NCI-H82 treated with DMSO at 0.1 percent for 48 hours (cell line): ENCODE data around the gene DEPDC4.
"Not testable (repeated sequence)": the region's sequence is repeated elsewhere in the genome, so short reads cannot be mapped to it uniquely, and the experiment has no call there.

Source experiments
- DNase-seq: peaks from one replicate; lab custom pipeline; 2025; ENCODE audit not compliant: unreplicated experiment; lab: John Stamatoyannopoulos, UW

The DEPDC4 gene

GRCh38 chr12:100266835-100267602, at the start of gene DEPDC4, which contains the start of gene SCYL2:
TSS of gene DEPDC4 (minus strand) at chr12:100267079. CDS start at chr12:100267076, 3 bp downstream.
TSS of gene SCYL2 (plus strand) at chr12:100267177. CDS start at chr12:100282971, 15,794 bp downstream.
- DNase-seq, result peak; percentile 90

DNA sequence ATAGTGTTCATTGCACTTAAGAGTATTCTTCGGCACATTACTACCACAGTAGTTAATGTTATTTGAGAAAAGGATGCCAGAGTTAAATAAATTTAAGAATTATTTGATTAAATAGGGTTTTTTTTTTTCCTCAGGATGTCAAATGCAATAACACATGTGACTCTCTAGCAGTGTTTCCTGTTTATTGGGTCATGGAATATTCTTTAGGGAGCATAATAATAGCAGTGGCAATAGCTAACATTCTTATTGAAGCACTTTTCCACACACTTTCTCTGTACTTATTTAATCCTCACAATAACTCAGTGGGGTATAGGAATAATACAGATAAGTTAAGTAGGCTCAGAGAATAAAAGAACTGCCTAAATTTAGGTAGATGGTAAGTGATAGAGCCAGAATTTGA, 44.4 kb upstream of the DEPDC4 start:
- no peak for DNase-seq

DNA sequence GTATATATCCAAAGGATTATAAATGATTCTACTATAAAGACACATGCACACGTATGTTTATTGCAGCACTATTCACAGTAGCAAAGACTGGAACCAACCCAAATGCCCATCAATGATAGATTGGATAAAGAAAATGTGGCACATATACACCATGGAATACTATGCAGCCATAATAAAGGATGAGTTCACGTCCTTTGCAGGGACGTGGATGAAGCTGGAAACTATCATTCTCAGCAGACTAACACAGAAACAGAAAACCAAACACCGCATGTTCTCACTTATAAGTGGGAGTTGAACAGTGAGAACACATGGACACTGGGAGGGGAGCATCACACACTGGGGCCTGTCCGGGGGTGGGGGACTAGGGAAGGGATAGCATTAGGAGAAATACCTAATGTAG, 41.3 kb upstream of the DEPDC4 start:
- DNase-seq, result not testable (repeated sequence)

DNA sequence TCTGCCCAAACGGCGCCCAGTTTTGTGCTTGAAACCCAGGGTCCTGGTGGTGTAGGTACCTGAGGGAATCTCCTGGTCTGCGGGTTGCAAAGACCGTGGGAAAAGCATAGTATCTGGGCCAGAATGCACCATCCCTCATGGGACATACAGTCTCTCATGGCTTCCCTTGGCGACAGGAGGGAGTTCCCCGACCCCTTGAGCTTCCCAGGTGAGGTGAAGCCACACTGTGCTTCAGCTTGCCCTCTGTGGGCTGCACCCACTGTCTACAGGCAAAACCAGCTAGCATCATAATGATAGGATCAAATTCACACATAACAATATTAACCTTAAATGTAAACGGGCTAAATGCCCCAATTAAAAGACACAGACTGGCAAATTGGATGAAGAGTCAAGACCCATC, 37.5 kb upstream of the DEPDC4 start:
- DNase-seq, result not testable (repeated sequence)

DNA sequence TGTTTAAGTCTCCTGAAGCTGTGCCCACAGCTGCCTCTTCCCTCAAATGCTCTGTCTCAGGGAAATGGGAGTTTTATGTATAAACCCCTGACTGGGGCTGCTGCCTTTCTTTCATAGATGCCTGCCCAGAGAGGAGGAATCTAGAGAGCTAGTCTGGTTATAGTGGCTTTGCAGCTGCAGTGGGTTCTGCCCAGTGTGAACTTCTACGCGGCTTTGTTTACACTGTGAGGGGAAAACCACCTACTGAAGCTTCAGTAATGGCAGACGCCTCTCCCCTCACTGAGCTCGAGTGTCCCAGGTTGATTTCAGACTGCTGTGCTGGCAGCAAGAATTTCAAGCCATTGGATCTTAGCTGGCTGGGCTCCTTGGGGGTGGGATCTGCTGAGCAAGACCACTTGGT, 37.0 kb upstream of the DEPDC4 start:
- DNase-seq, result no peak

DNA sequence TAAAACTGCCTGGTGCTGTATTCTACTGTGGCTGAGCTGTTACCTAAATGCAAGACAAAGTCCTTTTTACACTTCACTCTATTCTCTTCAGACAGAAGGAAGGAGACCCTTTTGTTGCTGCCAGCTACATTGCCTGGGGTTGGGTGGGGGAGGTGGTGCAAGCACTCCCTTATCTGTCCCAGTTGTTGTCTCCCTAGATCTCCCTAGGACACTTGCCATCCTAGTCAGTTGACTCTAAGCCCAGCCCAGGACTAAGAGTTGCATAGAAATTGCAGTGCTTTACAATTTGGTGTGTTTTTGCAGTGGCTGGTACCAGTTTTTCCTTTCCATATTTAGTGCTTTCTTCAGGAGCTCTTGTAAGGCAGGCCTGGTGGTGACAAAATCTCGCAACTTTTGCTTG, 35.2 kb upstream of the DEPDC4 start:
- DNase-seq, result no peak

DNA sequence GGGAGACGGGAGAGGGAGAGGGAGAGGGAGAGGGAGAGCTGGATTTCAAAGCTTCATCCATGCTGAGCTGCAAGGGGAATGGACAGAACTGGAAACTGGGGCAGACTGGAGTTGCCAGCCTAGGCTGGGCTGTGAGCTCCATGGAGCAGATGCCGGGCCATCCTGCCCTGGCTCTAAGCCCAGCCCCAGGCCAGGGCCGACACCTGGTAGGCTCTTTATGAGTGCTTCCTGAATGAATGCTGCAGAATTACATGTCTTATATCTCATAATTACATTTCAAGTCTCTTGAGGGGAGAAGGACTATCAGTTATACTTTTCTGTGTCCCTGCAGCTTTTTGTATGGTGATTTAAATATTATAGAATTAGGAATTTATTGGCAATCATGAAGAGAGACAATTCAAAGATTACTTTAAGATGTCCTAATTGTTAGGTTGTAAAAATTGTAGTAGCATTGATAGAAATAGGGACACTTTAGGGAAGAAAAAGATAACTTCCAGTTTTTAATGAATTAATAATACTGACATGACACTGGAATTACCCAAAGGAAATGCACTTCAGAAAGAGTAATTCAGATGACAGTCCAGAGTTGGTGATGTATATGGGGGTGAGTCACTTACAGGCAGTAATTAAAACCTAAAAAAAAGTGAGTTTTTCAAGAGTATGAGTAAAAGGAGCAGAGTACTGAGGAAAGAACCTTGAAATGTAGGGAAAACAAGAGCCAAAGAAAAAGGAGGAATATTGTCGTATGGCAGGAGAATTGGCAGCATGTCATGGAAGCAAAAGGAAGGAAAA, 29.1 kb upstream of the DEPDC4 start:
- no peak for DNase-seq

DNA sequence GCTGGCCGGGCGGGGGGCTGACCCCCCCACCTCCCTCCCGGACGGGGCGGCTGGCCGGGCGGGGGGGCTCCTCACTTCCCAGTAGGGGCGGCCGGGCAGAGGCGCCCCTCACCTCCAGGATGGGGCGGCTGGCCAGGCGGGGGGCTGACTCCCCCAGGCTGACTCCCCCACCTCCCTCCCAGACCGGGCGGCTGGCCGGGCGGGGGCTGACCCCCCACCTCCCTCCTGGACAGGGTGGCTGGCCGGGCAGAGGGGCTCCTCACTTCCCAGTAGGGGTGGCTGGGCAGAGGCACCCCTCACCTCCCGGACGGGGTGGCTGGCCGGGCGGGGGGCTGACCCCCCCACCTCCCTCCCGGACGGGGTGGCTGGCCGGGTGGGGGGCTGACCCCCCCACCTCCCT, 27.5 kb upstream of the DEPDC4 start:
- DNase-seq, result not testable (repeated sequence)

GRCh38 chr12:100293017-100293416, 26.1 kb upstream of the DEPDC4 start:
- DNase-seq, result no peak

DNA sequence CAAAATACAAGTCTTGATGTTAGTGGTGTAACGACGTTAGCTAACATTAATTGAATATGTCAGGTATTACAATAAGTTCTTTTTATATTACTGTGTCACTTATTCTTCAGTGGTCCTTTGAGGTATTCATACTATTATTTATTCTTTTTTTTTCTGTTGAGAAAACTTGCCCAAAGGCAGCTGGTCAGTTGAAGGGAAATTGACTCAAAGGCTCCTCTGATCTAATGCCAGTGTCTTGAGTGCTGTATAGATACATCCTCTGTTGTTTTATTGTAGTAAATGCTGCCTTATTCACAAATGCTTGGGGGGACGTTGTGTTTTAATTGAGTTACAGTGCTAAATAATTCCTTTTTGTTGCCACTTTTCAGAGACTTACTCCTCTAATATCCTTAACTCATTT, 23.1 kb upstream of the DEPDC4 start:
- no peak for DNase-seq

DNA sequence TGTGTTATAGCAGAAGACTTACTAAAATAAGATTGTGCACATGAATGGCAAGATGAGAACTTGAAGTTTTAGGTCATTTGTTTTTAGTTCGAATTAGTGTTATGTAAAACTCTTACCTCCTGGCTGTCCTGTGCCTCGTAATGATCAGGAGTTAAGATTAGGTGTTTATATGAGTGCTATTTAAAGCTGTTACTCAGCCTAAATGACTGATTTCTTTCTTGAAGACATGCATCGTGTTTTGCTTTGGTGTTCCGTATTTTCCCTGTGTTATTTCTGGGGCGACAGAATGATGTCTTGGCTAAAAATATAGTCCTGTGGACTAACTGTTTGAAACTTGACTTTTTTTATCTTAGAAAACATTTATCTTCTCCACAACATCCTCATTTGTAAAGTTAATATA, 22.2 kb upstream of the DEPDC4 start:
- DNase-seq, result no peak

DNA sequence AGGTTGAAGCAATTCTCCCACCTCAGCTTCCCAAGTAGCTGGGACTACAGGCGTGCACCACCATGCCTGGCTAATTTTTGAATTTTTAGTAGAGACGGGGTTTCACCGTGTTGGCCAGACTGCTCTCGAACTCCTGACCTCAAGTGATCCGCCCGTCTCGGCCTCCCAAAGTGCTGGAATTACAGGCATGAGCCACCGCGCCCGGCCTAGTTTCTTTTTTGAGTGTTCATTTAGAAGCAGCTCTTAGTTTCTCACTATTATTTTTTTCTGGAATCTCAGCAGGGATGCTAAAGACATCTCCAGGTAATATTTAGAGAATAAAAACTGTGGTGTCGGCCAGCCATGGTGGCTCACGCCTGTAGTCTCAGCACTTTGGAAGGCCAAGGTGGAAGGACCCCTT, 17.7 kb upstream of the DEPDC4 start:
- not testable (repeated sequence) for DNase-seq

GRCh38 chr12:100279607-100280244, 12.8 kb upstream of the DEPDC4 start:
- no peak for DNase-seq

DNA sequence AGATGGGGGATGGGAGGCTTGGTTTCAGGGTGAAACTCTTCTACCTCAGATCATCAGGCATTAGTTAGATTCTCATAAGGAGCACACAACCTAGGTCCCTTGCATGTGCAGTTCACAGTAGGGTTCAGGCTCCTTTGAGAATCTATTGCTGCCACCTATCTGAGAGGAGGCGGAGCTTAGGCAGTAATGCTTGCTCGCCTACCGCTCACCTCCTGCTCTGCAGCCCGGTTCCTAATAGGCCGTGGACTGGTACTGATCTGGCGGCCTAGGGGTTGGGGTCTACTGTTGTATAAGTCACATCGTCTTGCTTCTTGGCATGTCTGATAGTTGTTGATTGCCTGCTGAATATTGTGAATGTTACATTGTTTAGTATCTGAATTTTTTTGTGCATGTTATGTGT, 12.3 kb upstream of the DEPDC4 start:
- no peak for DNase-seq

GRCh38 chr12:100274291-100274690, 7.4 kb upstream of the DEPDC4 start:
- DNase-seq, result no peak

DNA sequence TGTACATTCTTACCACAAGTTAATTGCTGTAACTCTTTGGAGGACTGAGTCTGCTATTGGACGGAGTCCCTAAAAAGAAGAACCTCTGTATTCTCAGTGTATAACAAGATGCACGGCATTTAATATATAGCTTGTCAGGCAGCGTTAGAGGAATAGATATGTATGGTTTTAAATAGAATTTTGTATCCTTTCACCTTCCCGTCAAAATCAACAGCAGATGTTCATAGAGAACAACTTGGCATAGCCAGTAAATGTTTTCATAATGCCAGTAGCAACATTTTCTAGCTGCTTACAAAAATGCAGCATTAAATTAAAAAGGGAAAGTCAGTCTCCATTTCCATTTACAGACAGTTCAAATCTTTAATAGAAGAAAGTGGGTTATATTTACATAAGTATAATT, 6.9 kb upstream of the DEPDC4 start:
- no peak for DNase-seq

DNA sequence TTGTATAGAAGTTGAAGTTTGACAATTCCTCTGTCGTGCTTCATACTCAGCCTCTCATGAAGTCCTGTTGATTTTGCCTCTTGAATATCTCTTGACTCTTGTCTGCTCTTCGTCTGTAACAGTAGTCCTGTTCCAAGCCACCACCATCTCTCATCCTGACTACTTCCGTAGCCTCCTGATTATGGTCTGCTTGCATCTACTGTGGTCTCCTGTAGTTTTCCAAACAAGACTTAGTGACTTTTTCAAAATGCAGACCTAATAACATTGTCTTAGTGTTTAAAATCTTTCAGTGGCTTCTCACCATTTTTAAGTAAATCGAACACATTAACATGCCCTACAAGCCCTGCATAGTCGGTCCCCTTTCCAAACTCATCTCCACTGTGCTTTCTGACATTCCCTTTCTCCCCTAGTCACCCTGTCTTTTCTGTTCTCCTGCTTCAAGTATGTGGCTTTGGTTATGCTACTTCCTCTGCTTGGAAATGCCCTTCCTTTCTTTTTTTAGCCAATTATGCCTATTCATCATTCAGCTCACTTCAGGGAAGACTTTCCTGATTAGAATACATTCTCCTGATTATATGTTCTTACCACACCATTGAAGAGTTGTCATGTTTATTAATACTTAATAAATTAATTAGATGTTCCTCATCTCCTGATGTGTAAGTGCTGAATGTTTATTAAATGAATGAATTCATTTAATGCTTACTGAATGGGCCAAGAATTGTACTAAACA, 2.1 kb upstream of the DEPDC4 start:
- DNase-seq, result no peak

GRCh38 chr12:100267603-100268281, 863 bp upstream of the DEPDC4 start:
- DNase-seq, result no peak

- no peak for DNase-seq
Measured at GRCh38 chr12:100266585-100266834, 369 bp downstream of the DEPDC4 start.

DNA sequence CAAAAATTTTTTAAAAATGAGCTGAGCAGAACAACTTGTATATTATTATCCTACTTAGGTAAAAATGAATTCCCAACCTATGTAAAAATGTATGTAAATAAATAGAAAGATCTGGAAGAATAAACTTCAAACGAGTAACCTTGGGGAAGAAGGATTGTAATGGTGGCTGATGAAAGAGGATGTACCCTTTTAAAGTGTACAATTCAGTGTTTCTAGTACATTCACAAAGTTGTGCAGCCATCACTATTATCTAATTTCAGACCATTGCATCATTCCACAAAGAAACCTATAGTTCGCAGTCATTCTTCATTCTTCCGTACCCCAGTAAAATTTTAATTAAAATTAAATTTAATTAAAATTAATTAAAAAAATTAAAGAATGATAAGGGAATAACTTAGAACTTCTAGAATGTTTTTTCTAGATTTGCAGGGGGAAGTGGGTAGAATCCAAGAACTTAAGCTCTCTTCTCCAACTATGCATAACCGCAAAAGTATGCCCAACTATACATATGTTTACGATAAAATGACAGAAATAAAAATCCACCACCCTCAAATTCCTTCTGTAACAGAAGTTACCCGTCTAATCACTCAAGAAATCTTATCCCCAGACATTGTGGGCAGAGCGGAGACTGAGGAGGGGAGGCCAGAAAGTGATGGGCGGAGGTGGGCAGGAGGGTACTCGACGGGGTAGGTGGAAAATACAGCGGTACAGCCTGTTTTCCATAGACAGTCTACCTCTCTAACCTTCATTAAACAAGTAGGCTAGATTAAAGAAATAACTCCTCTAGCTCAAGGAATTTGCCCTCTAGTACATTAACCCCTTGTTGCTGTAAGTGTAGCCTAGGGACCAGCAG, 921 bp downstream of the DEPDC4 start:
- DNase-seq, result no peak
